ENCODE measurements around the gene RBBP8NL.

Gene RBBP8NL

DNA sequence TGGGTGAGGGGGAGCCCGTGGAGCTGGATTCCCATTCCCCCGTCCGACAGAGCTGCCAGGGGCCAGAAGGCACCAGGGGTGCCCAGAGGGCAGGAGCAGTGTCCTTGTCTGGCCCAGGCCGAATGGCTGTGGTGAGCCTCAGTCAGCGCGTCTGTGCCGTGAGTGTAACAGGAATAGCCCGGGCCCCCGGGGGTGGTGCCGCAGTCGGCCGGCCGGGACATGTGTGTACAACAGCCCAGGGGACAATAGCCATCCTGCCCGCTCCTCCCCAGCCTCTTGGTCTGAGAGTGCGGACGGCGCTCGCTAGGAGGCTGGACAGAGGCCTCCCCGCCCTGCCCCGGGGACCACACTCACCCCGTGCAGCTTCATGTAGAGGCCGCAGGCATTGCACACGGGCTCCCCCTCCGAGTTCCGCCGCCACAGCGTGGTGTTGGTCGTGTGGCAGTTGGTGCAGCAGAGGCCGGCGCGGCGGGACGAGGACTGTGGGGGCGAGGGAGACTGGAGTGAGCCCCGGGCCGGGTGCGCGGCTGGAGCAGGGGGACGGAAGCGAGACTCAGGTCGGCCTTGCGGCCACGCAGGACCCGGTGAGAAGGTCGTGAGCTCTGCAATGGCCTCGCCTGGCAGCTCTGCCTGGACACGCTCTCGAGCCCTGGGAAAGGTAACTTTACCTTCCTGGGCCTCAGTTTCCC is 38.9 kb upstream of the RBBP8NL start:
- H3K4me1 Mint-ChIP-seq (ENCODE audit: low read depth) = no peaks in the 10 kb centered on the region
- DNase-seq = no peak
- peaks cover 15% of the 10 kb centered on the region for H3K27me3 Mint-ChIP-seq
- no peak overlapping the region for H3K27ac Mint-ChIP-seq
- no peaks in the 10 kb centered on the region for H3K36me3 Mint-ChIP-seq (ENCODE audit: low read depth)
- H3K4me3 Mint-ChIP-seq = no peak overlapping the region
- no peaks in the 10 kb centered on the region for H3K9me3 Mint-ChIP-seq

- Mint-ChIP-seq H3K4me3 (no peak overlapping the region), H3K36me3 (ENCODE audit: low read depth) (no peaks in the 10 kb centered on the region), H3K27me3 (peaks cover 9% of the 10 kb centered on the region), H3K9me3 (no peaks in the 10 kb centered on the region), H3K27ac (no peak overlapping the region), H3K4me1 (ENCODE audit: low read depth) (no peaks in the 10 kb centered on the region)
- DNase-seq = no peak
Measured at GRCh38 chr20:62464990-62465389, 37.7 kb upstream of the RBBP8NL start.

DNA sequence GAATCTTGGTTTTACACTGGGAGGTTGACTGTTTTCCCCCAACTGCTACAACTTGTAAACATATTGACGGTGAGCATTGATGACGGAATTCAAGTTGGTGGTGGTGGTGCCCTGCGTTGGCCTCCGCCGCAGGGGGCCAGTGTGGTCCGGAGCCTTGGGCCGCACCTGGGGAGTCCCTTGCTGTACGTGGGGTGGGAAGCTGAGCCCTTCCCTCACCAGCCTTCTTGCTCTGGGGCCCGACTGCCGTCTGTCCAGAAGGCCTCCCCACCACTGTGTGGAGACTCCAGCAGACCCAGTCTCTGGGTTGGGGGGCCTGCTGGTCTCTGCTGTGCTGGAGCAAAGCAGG is 37.1 kb upstream of the RBBP8NL start:
- Mint-ChIP-seq H3K27ac (no peak overlapping the region), H3K27me3 (peaks cover 4% of the 10 kb centered on the region), H3K9me3 (no peaks in the 10 kb centered on the region), H3K4me3 (no peak overlapping the region), H3K4me1 (ENCODE audit: low read depth) (no peaks in the 10 kb centered on the region), H3K36me3 (ENCODE audit: low read depth) (no peaks in the 10 kb centered on the region)
- no peak for DNase-seq

- H3K36me3 Mint-ChIP-seq (ENCODE audit: low read depth) = no peaks in the 10 kb centered on the region
- H3K4me3 Mint-ChIP-seq = no peak overlapping the region
- H3K4me1 Mint-ChIP-seq (ENCODE audit: low read depth) = no peaks in the 10 kb centered on the region
- H3K27me3 Mint-ChIP-seq = no peaks in the 10 kb centered on the region
- no peak overlapping the region for H3K27ac Mint-ChIP-seq
- DNase-seq = no peak
- H3K9me3 Mint-ChIP-seq = no peaks in the 10 kb centered on the region
Measured at GRCh38 chr20:62463651-62464424, 36.5 kb upstream of the RBBP8NL start.

DNA sequence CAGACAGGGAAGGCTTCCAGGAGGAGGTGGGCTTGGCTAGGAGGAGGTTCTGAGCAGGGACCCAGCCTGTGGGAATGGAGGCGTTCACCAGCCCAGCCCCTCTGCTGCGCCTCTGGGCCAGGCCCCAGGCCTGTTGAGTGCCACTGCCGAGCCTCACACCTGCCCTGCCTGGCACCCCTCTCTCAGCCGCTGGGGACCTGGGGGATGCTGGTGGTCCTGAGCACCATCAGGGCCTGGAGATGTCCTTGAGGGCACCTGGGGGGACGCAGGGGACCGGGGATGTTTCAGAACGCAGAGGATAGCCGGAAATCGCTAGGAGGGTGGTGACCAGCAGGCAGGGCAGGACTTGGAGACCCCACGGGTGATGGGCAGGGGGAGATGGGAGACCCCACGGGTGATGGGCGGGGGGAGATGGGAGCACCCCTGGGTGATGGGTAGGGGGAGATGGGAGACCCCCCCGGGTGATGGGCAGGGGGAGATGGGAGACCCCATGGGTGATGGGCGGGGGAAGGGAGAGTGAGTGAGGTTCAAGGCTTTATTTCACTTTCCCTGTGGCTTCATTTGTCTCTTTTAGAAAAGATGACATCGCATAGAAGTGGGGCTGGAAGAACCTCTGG is 35.7 kb upstream of the RBBP8NL start:
- no peak for DNase-seq
- Mint-ChIP-seq H3K27ac (no peak overlapping the region), H3K27me3 (no peaks in the 10 kb centered on the region), H3K4me1 (ENCODE audit: low read depth) (no peaks in the 10 kb centered on the region), H3K36me3 (ENCODE audit: low read depth) (no peaks in the 10 kb centered on the region), H3K9me3 (no peaks in the 10 kb centered on the region), H3K4me3 (no peak overlapping the region)

- H3K27me3 Mint-ChIP-seq = no peaks in the 10 kb centered on the region
- no peaks in the 10 kb centered on the region for H3K4me1 Mint-ChIP-seq (ENCODE audit: low read depth)
- DNase-seq = no peak
- H3K36me3 Mint-ChIP-seq (ENCODE audit: low read depth) = no peaks in the 10 kb centered on the region
- no peak overlapping the region for H3K27ac Mint-ChIP-seq
- no peaks in the 10 kb centered on the region for H3K9me3 Mint-ChIP-seq
- no peak overlapping the region for H3K4me3 Mint-ChIP-seq
Measured at GRCh38 chr20:62461834-62462233, 34.5 kb upstream of the RBBP8NL start.

DNA sequence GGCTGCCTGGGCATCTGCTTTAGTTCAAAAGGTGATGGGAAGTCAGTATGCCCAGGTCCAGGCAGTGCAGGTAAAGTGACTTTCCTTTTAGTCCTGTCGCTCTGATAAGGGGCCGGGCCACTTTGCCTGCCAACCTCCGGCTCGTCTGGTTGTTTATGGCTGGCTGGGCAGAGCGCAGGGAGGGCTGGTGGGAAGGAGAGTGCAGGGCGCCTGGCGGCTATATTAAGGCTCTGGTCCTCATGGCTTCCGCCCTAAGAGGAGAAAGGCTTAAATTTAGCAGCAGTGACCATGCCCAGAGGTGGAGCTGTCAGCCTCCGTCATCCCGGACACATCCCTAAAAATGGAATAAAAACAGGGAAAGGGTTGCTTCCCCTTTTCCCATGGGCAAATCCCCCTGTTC is 33.8 kb upstream of the RBBP8NL start:
- H3K9me3 Mint-ChIP-seq = no peaks in the 10 kb centered on the region
- no peak for DNase-seq
- H3K27ac Mint-ChIP-seq = no peak overlapping the region
- peaks cover 2% of the 10 kb centered on the region for H3K27me3 Mint-ChIP-seq
- H3K4me1 Mint-ChIP-seq (ENCODE audit: low read depth) = no peaks in the 10 kb centered on the region
- no peaks in the 10 kb centered on the region for H3K36me3 Mint-ChIP-seq (ENCODE audit: low read depth)
- H3K4me3 Mint-ChIP-seq = no peak overlapping the region

- no peaks in the 10 kb centered on the region for H3K36me3 Mint-ChIP-seq (ENCODE audit: low read depth)
- H3K27ac Mint-ChIP-seq = no peak overlapping the region
- H3K27me3 Mint-ChIP-seq = peaks cover 3% of the 10 kb centered on the region
Measured at GRCh38 chr20:62460678-62461077, 33.3 kb upstream of the RBBP8NL start.

DNA sequence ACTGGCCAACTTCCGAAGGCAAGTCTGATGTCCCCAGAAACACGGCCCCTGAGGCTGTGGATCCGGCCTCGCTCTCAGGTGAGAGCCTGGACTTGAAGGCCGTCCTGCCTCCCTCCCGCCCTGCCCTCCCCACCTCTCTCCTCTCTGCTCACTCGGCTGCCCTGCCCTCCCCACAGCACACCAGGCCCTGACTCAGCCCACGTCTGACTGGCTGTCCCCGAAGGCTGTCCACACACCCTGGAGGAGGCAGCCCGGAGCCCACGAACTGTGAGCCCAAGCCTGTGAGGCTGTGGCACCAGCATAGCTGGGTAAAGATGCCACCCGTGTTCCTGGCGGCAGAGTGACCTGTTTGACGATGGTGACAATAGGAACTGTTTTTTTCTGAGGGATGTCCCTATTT is 32.1 kb upstream of the RBBP8NL start:
- Mint-ChIP-seq H3K4me3 (no peak overlapping the region), H3K27ac (no peak overlapping the region), H3K9me3 (no peaks in the 10 kb centered on the region), H3K4me1 (ENCODE audit: low read depth) (no peaks in the 10 kb centered on the region), H3K36me3 (ENCODE audit: low read depth) (no peaks in the 10 kb centered on the region), H3K27me3 (peaks cover 3% of the 10 kb centered on the region)
- DNase-seq = no peak

More at GRCh38 chr20:62460678-62461077, 33.3 kb upstream of the RBBP8NL start:
- Mint-ChIP-seq H3K4me3 (no peak overlapping the region), H3K9me3 (no peaks in the 10 kb centered on the region), H3K4me1 (ENCODE audit: low read depth) (no peaks in the 10 kb centered on the region)
- no peak for DNase-seq

GRCh38 chr20:62458275-62459251 is 31.2 kb upstream of the RBBP8NL start:
- Mint-ChIP-seq H3K9me3 (no peaks in the 10 kb centered on the region), H3K4me1 (ENCODE audit: low read depth) (no peaks in the 10 kb centered on the region), H3K27me3 (peaks cover 3% of the 10 kb centered on the region), H3K4me3 (no peak overlapping the region), H3K36me3 (ENCODE audit: low read depth) (no peaks in the 10 kb centered on the region), H3K27ac (no peak overlapping the region)
- DNase-seq = no peak

DNA sequence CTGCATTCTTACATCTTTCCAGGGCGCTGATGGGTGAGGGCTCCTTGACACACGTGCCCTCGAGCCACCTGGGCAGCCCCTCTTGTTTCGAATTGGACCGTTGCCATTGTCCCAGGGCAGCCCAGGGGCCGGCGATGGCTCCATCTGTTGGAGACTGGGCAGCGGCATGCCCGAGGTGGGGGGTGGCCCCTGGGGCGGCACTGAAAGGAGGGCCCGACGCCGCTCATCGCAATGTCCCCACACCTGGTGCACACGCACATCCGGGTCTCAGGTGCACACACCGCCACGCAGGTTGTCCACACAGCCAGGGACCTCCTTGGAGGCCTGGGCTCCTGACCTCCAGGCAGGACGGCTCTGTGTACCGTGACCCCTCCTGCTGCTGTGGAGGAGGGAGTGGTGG is 30.5 kb upstream of the RBBP8NL start:
- Mint-ChIP-seq H3K36me3 (ENCODE audit: low read depth) (no peaks in the 10 kb centered on the region), H3K27ac (no peak overlapping the region), H3K4me1 (ENCODE audit: low read depth) (no peaks in the 10 kb centered on the region), H3K4me3 (no peak overlapping the region), H3K9me3 (no peaks in the 10 kb centered on the region), H3K27me3 (peaks cover 3% of the 10 kb centered on the region)
- DNase-seq = no peak

DNA sequence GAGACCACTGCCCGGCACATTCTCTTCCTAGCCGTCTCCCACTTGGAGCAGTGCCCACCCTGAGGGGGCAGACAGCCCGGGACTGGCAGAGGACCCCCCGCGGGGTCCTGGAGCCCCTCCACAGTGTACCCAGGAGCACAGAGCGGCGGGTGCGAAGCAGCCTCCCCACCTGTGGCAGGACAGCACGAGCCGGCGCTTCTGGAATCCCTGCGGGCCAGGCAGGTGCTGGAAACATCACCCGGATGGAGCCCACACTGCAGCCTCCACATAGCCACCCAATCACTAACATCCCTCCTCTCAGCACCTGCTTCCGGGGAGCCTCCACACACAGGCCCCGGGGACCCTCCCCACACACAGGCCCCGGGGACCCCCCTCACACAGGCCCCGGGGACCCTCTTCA is 29.8 kb upstream of the RBBP8NL start:
- Mint-ChIP-seq H3K36me3 (ENCODE audit: low read depth) (no peaks in the 10 kb centered on the region), H3K27ac (no peak overlapping the region), H3K4me3 (no peak overlapping the region), H3K9me3 (no peaks in the 10 kb centered on the region), H3K4me1 (ENCODE audit: low read depth) (no peaks in the 10 kb centered on the region), H3K27me3 (peaks cover 3% of the 10 kb centered on the region)
- no peak for DNase-seq

- no peak for DNase-seq
- Mint-ChIP-seq H3K4me3 (no peak overlapping the region), H3K36me3 (ENCODE audit: low read depth) (no peaks in the 10 kb centered on the region), H3K4me1 (ENCODE audit: low read depth) (no peaks in the 10 kb centered on the region), H3K9me3 (no peaks in the 10 kb centered on the region), H3K27ac (no peak overlapping the region), H3K27me3 (peaks cover 3% of the 10 kb centered on the region)
Measured at GRCh38 chr20:62455929-62456328, 28.6 kb upstream of the RBBP8NL start.

DNA sequence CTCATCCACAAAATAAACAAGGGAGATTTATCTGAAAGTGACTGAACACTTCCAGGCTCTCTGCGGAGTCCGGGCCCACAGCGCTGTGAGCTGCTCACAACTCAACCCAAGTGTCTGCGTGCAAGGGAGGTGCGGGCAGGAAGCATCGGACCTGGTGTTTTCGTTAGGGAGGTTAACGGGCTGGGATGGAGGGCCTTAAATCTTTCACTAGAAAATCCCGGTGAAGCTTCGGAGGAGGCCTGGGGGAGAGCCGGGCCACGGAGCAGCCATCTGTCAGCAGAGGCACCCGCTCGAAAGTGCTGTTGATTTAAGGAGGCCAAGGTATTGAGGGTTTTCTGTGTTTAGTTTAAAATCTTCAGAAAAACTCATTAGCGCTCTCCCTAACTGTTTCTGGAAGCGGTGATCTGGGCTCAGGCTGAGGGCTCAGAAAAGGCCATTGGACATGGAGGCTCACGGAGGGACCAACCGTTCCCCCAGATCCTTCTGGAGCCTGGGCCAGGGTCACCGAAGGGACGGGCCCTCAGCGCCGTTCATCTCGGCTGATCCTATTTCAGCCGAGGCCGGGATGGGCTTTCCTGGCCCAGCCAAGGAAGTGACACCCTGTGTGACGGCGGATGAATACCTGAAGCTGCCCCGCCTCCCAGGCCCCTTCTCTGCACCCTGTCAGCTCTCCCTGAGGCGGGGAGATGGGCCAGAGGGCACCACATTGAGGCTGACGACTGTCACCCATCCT is 27.7 kb upstream of the RBBP8NL start:
- no peak for DNase-seq
- H3K4me1 Mint-ChIP-seq (ENCODE audit: low read depth) = no peaks in the 10 kb centered on the region
- no peaks in the 10 kb centered on the region for H3K36me3 Mint-ChIP-seq (ENCODE audit: low read depth)
- H3K9me3 Mint-ChIP-seq = no peaks in the 10 kb centered on the region
- no peak overlapping the region for H3K4me3 Mint-ChIP-seq
- H3K27ac Mint-ChIP-seq = no peak overlapping the region
- H3K27me3 Mint-ChIP-seq = peaks cover 3% of the 10 kb centered on the region

All from activated T-cell treated with anti-CD3 and anti-CD28 coated beads, Interleukin-2, amount 50 U/mL, for 24 hours (primary cell).